ENCODE data around the gene ASCC3. TPM values are rescaled to one million over a fixed set of nuclear protein-coding genes. Genes with fewer than 3 reads are reported as not detected.

Gene ASCC3
- total and polyA plus RNA-seq, 4 donors: 12.8 to 32.7 (median 16.4) TPM

DNA sequence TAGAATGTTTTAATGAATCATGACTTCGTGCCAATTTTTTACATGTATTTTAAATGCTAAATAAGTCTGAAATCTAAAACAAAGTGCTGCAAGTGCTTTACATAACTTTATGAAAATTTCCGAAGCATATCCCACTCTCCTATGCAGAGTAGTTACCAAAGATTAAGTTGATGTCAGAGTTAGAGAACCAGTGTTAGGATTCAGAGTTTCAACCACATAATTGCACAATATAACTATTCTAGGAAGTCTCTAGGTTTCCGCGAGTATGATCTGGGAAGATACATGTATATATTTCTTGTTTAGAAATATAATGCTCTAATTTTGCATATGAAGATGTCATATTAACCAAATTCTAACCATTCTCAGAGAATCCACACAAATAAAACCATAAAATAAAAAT, 74.8 kb downstream of the ASCC3 start:
- peaks cover 0 to 4% (median under 1%) of the 10 kb centered on the region in 4 donors for H3K36me3 ChIP-seq (ENCODE audit: control insufficient read depth in 4 of 4, insufficient read depth in 3 of 4, low read depth in 1 of 4, low read length in 3 of 4)
- H3K4me1 ChIP-seq (ENCODE audit: control insufficient read depth in 4 of 4, insufficient read depth in 4 of 4, low read length in 3 of 4): no peaks in the 10 kb centered on the region
- no peaks in the 10 kb centered on the region for H3K9me3 ChIP-seq (ENCODE audit: control insufficient read depth in 4 of 4, low read length in 3 of 4)
- WGBS: 89% methylated on average over 4 of the region's 4 CpGs
- H3K27ac ChIP-seq (ENCODE audit: low read depth in 1 of 2, low read length in 2 of 2): no peak overlapping the region
- no peak overlapping the region for H3K9ac ChIP-seq (ENCODE audit: low read depth in 1 of 2, low read length in 2 of 2)
- DNase-seq (ENCODE audit: low spot score): no peak
- no peak overlapping the region for H3K4me3 ChIP-seq (ENCODE audit: low read depth in 1 of 3, low read length in 3 of 3)
- no peaks in the 10 kb centered on the region for H3K27me3 ChIP-seq (ENCODE audit: control insufficient read depth in 4 of 4, insufficient read depth in 4 of 4, low read length in 3 of 4)
- TF ChIP-seq YY1 (IDR thresholded peaks at IDR 0.05): no peak
- TF ChIP-seq JUND (IDR thresholded peaks at IDR 0.05): no peak
- TF ChIP-seq EGR1 (IDR thresholded peaks at IDR 0.05; ENCODE audit: low read depth in 2 of 2): no peak
- no peak for TF ChIP-seq SP1 (IDR thresholded peaks at IDR 0.05)
- no peak for TF ChIP-seq NR2F2 (IDR thresholded peaks at IDR 0.05)
- TF ChIP-seq HNF4A (conservative IDR thresholded peaks at IDR 0.05): no peak
- no peak for TF ChIP-seq FOXA1 (IDR thresholded peaks at IDR 0.05)
- no peak for TF ChIP-seq FOXA2 (IDR thresholded peaks at IDR 0.05)
- TF ChIP-seq, protein P1, sequence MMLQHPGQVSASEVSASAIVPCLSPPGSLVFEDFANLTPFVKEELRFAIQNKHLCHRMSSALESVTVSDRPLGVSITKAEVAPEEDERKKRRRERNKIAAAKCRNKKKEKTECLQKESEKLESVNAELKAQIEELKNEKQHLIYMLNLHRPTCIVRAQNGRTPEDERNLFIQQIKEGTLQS (IDR thresholded peaks at IDR 0.05): no peak
- TF ChIP-seq, protein P2, sequence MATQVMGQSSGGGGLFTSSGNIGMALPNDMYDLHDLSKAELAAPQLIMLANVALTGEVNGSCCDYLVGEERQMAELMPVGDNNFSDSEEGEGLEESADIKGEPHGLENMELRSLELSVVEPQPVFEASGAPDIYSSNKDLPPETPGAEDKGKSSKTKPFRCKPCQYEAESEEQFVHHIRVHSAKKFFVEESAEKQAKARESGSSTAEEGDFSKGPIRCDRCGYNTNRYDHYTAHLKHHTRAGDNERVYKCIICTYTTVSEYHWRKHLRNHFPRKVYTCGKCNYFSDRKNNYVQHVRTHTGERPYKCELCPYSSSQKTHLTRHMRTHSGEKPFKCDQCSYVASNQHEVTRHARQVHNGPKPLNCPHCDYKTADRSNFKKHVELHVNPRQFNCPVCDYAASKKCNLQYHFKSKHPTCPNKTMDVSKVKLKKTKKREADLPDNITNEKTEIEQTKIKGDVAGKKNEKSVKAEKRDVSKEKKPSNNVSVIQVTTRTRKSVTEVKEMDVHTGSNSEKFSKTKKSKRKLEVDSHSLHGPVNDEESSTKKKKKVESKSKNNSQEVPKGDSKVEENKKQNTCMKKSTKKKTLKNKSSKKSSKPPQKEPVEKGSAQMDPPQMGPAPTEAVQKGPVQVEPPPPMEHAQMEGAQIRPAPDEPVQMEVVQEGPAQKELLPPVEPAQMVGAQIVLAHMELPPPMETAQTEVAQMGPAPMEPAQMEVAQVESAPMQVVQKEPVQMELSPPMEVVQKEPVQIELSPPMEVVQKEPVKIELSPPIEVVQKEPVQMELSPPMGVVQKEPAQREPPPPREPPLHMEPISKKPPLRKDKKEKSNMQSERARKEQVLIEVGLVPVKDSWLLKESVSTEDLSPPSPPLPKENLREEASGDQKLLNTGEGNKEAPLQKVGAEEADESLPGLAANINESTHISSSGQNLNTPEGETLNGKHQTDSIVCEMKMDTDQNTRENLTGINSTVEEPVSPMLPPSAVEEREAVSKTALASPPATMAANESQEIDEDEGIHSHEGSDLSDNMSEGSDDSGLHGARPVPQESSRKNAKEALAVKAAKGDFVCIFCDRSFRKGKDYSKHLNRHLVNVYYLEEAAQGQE (IDR thresholded peaks at IDR 0.05): no peak
- TF ChIP-seq RAD21 (IDR thresholded peaks at IDR 0.05): no peak
- no peak for TF ChIP-seq HNF4G (IDR thresholded peaks at IDR 0.05)
- TF ChIP-seq GABPA (IDR thresholded peaks at IDR 0.05 in 1 of 2, conservative IDR thresholded peaks at IDR 0.05 in 1 of 2): no peak
- TF ChIP-seq, protein P3, sequence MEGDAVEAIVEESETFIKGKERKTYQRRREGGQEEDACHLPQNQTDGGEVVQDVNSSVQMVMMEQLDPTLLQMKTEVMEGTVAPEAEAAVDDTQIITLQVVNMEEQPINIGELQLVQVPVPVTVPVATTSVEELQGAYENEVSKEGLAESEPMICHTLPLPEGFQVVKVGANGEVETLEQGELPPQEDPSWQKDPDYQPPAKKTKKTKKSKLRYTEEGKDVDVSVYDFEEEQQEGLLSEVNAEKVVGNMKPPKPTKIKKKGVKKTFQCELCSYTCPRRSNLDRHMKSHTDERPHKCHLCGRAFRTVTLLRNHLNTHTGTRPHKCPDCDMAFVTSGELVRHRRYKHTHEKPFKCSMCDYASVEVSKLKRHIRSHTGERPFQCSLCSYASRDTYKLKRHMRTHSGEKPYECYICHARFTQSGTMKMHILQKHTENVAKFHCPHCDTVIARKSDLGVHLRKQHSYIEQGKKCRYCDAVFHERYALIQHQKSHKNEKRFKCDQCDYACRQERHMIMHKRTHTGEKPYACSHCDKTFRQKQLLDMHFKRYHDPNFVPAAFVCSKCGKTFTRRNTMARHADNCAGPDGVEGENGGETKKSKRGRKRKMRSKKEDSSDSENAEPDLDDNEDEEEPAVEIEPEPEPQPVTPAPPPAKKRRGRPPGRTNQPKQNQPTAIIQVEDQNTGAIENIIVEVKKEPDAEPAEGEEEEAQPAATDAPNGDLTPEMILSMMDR (IDR thresholded peaks at IDR 0.05; ENCODE audit: low read depth, low read length, missing input control): no peak
- TF ChIP-seq TAF1 (conservative IDR thresholded peaks at IDR 0.05): no peak
- TF ChIP-seq, protein P4, sequence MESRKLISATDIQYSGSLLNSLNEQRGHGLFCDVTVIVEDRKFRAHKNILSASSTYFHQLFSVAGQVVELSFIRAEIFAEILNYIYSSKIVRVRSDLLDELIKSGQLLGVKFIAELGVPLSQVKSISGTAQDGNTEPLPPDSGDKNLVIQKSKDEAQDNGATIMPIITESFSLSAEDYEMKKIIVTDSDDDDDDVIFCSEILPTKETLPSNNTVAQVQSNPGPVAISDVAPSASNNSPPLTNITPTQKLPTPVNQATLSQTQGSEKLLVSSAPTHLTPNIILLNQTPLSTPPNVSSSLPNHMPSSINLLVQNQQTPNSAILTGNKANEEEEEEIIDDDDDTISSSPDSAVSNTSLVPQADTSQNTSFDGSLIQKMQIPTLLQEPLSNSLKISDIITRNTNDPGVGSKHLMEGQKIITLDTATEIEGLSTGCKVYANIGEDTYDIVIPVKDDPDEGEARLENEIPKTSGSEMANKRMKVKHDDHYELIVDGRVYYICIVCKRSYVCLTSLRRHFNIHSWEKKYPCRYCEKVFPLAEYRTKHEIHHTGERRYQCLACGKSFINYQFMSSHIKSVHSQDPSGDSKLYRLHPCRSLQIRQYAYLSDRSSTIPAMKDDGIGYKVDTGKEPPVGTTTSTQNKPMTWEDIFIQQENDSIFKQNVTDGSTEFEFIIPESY (IDR thresholded peaks at IDR 0.05): no peak

All from liver (tissue), 9 donors.